DMS114 treated with DMSO at 0.1 percent for 48 hours (cell line): Measurements from ENCODE around the gene IL17C.

Source experiments
- DNase-seq: peaks from one replicate; lab custom pipeline; 2025; ENCODE audit not compliant: unreplicated experiment; lab: John Stamatoyannopoulos, UW

Gene IL17C

GRCh38 chr16:88684569-88685155 is 46.3 kb downstream of the IL17C start:
- no peak for DNase-seq

DNA sequence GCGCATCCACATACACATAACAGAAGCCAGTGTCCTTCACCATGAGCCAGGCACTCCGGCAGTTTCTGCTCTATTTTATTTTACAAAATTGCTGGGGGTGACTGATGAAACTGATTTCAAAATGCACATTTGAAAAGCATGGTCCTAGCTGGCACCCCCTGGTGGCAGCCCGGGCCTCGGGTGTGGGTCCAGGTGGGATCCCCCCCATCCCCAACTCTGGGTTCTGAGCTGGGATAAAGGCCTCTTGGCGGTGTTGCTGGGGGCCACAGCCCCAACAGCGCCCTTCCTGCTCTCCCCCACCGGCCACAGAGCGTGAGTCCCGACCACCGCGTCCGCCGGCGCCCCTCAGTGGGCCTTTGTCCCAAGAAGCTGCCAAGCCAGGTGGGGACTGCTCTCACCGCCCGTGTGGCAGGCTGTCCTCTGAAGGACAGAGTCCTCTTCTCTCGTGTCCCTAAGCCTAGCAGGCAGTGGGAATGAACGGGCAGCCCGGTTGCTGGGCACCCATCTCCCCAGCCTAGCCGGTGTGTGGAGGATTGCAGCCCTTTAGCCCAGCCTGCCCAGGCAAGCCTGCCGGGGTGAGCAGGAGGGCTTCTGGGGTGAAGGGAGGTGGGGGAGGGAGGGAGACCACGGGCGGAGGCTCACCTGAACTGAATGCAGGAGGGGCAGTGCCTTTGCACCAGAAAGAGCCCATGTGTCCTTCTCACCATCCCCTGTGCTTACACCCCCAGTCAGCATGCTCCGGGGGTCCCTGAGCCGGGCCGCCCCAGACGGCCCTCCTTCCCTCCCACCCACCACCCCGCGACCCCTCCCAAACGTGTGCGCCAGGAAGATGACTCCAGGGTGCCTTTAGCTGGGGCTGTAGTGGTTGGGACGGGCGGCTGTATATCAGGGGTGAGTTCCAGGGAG is 47.0 kb downstream of the IL17C start:
- DNase-seq, result no peak

DNA sequence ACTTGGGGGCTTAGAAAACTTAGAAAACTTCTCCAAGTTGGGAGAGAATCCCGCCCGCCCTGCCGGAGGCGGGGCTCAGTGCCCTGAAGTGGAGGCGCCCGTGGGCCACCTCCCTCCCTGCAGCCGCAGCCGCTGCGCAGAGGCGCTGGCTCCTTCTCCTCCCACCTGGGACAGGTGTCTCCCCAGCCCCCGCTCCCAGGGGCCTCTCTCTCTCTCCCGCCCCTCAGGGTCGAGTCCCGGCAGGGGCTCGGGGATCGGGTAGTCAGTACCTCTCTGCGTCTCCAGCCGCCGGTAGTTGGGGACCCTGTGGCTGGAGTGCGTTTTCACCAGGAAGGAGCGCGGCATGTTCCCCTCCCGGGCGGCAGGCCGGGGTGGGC is 47.7 kb downstream of the IL17C start:
- DNase-seq, result no peak

- DNase-seq, result peak; percentile 35
Observed at GRCh38 chr16:88686439-88687253, 48.3 kb downstream of the IL17C start, which contains the start of gene SNAI3. SNAI3 (minus strand) TSS chr16:88686507; CDS start chr16:88686406, 101 bp downstream.

DNA sequence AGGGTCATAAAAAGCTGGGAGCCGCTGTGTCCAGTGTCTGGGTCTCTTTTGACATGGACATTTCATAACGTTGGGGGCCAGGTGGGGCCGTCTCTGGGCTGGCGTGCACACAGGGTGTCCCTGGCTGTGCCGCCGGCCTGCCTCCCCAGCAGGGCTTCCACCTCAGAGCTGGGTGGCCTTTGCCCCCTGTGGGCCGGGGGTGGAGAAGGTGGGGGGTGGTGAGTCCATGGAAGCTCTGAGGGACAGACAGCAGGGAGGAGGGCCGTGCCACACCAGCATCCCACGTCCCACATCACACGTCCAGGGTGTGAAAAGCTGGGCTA is 48.8 kb downstream of the IL17C start:
- no peak for DNase-seq

DNA sequence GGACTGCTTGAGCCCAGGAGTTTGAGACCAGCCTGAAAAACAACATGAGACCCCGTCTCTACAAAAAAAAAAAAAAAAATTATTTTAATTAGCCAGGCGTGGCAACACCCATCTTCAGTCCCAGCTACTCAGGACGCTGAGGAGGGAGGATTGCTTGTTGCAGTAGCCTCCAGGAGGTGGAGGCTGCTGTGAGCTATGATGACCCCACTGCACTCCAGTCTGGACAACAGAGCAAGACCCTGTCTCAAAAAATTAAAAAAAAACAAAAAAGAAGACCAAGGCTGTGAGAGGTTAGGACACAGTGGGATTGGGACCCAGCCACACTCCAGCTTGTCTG is 49.3 kb downstream of the IL17C start:
- no peak for DNase-seq

DNA sequence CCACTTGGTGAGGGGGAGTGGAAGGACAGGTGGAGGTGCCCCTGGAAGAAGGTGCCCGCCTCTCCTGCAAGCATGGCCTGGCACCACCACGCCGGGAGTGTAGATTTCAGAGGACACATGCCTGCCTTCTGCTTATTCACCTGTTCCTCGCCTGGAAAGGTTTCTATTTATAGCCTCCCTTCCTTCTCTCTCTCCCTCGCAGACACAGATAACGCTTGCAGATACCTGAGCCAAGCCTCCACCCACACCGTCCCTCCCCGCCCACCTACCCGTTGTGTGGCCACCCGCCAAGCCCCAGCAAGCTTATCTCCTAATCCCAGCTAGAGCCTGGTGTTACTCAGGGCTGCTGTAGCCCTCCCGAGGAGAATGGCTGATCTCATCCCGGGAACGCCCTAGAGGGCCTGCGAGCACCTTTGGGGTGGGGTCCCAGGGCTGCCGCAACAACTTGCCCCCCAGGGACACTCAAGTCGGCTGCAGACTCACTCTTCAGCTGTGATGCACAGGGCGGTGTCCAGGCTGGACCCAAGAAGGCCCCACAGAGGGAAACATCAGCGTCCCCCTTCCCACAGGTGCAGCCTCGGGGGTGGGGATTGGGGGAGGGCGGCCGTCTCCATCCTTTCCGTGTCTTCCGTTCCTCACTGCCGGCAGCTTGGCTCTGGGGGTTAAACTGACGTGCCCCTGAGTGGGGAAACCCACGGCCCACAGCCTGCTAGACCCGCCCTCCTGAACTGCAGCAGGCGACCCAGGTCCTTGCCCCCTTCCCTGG is 49.8 kb downstream of the IL17C start:
- no peak for DNase-seq
